NCI-H345 (cell line): ENCODE results near the gene SASH3.

Source experiments
- DNase-seq: peaks from one replicate; lab custom pipeline; 2025; lab: John Stamatoyannopoulos, UW

Gene SASH3

DNA sequence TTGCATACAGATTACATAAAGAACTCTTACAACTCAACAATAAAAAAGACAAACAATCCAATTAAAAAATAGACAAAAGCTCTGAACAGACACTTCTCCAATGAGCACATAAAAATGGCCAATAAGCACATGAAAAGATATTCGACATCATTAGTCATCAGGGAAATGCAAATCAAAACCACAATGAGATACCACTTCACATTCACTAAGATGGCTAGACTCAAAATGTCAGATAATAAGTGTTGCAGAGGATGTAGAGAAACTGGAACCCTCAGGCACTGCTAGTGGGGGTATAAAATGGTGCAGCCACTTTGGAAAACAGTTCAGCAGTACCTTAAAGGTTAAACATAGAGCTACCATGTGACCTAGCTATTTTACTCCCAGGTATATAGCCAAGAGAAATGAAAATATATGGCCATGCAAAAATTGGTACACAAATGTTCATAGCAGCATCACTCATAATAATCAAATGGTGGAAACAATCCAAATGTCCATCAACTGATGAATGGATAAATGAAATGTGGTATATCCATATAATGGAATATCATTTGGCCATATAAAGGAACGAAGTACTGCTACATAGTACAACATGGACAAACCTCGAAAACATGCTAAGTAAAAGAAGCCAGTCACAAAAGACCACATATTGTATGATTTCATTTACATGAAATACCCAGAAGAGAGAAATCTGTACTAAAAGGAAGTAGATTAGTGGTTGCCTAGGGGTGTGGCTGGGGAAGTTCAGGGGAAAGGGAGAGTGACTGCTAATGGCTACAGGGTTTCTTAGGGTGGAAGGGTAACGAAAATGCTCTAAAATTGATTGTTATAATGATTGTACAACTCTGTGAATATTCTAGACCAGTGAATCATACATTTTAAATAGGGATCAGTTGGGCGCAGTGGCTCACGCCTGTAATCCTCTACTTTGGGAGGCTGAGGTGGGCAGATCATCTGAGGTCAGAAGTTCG, 29.4 kb downstream of the SASH3 start:
- no peak for DNase-seq

DNA sequence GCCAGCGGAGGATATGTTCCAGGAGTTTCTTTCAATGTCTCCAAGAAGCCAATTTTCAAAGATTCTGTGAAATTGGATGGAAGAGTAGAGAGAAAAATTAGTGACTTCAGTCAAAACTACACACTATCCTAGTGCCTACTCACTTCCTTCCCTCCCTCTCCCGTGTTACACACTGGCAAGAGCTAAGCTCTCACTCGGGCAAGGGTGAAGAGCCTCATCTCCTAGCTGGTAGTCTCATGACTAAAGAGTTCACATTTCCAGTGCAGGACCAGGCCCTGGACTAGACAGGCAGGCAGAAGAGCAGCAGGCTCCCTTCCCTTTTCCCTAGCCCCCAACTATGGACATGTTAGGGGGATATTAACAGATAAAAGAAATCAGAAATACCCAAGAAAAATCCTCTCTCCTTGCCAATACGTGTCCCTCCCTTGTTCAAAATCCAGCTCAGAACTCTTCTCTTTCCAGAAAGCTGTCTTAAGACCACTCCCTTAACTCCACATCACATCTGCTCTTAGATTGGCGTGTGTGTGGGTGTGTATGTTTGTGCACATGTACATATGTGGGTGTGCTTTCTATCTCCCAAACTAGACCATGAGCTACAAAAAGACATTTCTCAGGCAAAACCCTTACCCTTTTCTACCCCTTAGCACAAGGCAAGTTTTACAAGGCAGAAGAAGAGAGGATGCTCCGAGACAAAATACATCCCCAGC, 34.1 kb downstream of the SASH3 start:
- no peak for DNase-seq

DNA sequence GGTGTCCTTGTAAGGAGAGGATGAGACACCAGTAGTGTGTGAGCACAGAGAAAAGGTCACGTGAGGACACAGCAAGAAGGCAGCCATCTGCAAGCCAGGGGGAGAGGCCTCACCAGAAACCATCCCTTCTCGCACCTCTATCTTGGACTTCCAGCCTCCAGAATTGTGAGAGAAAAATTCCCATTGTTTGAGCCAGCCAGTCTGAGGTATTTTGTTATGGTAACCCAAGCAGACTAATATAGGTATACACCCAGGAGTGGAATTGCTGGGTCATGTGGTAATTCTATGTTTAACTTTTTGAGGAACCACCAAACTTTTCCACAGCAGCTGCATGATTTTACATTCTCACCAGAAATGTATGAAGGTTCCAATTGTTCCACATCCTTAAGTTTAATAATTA, 38.4 kb downstream of the SASH3 start:
- no peak for DNase-seq

DNA sequence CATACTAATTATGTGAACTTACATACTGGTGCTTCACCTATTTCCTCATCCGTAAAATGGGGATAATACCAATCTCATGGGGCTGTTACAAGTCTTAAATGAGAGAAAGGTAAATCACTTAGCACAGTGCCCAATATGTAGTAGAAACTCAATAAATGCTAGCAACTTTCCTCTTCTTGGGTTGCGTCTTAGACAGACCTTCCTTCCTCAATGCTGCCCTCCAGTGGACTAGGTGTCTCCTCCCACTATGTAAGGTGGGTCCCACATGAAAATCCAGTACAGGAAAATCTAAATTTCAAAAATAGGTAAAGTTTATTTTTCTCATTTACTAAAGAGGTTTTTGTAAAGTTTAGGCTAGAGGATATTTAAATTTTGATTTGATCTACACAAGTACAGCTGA, 43.4 kb downstream of the SASH3 start:
- peak; percentile 2 for DNase-seq

DNA sequence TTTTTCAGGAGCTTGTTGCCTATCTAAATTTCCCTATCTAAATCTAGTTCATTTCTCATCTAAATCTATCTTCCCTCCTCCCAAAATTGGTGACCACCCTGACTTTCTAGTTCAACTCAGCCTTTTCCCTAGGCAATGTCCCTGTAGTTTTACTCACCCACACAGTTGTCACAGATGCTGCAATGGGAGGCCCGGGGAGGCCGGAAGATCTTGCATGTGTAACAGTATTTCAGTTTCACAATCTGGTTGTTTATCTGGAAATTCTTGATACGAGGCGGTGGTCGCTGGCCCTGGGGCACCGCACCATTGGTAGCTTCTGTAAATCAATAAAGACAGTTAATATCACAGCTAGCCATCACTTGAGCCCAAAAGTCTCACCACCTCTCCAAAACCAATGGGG, 43.8 kb downstream of the SASH3 start:
- no peak for DNase-seq

DNA sequence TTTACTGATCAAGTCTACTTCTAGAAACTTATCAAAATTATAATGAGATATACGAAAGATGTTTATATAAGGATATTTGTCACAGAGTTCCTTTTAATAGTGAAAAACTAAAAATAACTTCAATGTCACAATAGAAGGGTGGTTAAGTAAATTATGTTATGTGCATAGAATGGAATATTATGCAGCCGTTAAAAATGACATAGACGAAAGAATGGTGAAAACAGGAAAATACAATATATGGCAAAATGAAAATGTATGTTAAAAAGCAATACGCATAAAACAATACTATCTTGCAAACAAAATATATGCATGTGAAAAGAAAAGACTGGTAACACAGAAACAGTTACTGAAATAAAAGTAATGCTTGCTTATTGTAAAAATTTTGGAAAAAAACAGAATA, 44.9 kb downstream of the SASH3 start:
- no peak for DNase-seq

DNA sequence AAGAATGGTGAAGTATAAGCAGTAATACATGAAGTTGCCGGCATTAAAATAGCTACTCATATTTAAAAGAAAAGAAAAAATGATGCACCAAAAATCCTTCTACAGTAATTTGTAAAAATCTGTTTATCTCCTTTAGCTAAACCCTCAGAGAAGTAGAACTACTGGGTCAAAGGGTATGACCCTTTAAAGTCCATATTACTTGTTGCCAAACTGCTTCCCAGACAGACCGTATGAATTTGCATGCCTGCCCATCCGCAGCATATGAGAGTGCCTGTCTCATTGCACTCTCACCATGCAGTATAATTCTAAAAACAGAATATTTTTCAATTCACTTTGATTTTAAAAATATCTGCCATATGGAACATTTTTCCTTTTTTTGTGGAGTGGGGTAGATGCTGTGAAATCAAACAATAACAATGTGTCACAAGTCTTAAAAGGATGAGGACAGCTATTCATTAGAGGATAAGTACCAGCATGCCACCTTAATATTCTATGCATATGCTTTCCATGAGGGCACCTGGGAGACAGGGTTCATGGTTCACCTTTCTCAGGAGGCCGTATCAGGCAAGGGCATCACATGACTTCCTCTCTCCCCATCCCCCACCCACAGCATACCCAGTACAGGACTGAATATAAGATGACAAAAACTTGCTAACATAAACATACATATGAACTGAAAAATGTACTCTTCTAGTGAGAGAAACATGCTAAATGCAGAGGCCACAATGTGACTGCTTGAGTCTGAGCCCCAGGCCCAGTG, 46.2 kb downstream of the SASH3 start:
- DNase-seq = no peak

DNA sequence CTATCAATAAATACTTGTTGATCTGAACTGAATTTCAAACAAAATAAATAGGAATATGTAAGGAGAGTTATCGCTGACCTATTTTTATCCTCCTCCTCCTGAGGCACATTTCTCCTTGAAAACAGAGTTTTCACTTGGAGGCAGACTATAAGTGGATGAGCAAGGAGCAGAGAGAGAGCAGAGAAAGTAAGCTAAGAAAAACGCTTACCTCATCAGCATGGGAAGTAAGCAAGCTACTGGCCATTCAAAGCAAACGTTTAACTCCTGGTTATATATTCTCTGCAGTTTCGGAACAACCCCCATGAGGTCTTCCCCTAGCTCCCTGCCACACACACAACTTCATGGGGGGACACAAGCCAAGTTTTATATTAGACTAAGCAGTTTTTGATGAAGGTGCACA, 50.7 kb downstream of the SASH3 start:
- no peak for DNase-seq

DNA sequence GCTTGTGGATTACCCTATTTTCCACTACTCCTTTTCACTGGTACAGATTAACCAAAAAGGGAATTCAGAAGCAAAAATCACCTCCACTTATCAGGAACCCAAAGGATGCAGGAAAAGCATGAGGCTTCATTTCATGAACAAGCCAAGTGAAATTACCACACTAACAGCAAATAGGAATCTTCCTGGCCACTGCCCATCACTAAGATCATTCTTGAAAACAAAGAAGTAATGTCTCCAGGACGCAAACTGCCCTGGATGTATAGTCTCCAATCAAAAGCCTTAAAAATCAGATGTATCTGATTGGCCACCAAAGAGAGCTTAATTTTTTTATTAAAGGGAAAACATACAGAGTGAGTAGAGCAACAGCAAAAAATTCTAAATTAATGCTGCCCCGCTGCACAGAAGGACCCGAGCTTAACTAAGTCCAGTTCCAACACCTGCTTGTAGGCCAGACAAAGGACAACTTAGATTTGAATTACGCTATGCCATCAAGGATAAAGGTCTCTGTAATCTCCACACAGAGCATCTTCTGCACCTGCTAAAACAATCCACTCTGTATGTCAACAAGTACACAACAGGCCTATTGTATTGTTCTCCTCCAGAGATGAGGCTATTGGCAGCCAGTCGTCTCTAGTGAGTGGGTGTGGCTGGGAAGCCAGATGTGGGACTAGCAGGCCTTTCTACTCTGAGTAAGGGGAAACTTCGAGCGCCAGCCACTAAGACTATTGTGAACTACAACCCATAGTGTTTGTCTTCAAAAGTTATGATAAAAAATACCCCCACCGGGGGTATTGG, 51.5 kb downstream of the SASH3 start:
- peak; percentile 75 for DNase-seq

DNA sequence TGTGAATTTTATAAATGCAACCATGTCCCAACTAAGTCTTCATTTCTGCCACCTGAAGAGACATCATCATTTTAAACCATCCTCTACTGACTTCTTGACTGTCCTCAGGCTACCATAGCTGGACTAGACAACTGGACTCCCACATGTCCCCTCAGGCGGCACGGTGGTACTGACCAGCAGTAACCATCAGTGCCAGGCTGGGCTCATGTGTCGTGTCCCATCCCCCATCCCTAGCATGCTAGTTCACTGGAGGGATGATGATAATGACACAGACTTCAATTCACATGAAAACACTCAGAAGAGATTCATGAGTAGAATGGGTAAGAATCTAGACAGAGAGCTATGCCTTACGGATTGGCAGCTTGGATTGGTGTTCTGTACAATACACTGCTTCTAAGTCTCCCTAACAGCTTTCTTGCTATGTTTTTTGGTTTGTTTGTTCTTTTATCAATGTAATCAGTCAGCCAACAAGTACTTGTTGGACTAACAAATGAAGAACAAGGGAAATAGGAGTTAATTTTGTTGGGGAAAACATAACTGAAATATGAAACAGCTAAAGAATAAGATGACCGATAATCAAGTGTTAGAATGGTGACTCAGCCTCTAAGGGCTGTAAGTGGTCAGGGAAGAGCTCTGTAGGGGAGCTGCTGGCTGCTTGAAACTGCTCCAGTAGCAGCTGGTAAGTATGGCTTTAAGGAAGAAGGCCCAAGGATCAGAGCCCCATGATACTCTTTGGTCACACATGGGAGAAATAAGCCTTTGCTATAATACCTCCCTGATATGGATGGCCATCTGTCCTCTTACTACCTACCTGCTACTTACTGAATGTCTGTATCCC, 53.6 kb downstream of the SASH3 start:
- no peak for DNase-seq

DNA sequence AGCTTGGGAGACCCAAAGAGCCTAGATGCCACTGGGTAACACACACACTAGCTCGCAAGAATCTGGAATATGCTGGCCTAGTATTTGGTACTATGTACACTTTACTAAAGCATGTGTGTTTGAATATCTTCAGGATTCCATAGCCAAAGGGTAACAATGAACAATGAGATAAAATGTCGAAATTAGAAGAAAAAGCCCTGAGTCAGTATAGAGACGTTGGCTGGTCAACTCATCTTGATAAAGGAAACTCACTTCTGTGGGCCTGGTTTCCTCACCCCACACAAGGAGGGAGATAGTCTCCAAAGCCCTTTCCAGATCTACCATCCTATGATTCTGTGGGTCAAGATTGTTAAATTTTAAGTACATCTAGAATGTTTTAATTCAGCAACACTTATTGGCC, 57.1 kb downstream of the SASH3 start:
- DNase-seq = no peak

DNA sequence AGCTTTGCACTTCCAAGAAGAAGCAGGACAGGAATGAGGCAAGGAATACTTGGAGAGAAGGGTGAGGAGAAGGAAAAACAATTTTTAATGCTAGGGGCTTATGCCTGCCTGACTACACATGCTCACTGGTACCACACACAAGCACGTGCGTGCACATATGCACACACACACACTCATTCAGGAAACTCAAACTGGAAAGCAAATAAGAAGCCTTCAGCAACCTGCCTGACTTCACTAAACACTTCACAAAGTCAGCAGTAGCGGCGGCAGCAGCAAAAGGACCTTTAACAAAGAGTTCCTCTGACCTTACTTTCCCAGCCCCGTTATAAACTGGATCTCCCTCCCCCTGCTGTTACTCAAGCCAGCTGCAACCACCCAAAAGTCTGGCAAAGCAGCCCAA, 60.6 kb downstream of the SASH3 start:
- no peak for DNase-seq

DNA sequence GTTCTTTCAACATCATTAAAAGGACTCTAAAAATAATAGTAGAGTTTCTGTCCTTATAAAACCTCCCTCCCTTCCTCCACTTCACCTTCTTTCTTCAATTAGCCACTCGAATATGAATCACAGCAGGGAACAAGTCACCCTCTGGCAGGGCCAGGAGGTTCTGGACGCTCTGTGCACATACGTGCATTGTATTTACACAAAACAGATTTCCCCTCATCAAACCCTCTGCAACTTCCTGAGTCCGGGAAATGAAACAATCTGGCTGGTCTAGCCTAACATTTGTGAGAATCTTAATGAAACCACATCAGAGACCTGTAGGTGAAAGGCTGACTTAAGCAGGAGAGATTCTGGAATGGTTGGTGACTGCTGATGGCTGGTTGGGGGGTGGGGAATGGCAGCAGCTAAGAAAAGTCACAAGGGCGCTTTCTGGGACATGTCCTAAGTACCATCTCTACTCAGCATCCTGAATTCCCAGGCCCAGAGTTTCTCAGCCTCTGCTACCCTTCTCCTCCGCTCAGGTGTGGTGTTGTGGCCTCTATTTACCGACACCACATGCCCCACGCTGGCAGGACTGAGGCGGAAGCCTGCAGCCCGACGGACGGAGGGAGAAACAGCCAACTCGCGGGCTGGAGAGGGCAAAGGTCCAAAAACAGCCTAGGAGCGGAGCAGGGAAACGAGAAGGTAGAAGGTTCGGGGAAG, 62.9 kb downstream of the SASH3 start:
- no peak for DNase-seq

DNA sequence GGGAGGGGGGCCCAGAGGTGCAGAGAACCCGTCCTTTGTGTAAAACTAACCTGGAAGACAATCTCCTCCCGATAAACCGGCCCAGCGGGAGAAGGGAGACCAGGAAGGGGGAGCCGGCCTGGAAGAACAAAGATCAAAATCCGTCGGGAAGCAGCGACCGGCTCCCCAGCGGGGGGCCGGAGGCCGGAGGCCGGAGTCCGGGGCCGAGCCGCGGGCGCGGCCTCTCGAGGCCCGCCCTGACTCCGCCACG, 63.4 kb downstream of the SASH3 start:
- no peak for DNase-seq

DNA sequence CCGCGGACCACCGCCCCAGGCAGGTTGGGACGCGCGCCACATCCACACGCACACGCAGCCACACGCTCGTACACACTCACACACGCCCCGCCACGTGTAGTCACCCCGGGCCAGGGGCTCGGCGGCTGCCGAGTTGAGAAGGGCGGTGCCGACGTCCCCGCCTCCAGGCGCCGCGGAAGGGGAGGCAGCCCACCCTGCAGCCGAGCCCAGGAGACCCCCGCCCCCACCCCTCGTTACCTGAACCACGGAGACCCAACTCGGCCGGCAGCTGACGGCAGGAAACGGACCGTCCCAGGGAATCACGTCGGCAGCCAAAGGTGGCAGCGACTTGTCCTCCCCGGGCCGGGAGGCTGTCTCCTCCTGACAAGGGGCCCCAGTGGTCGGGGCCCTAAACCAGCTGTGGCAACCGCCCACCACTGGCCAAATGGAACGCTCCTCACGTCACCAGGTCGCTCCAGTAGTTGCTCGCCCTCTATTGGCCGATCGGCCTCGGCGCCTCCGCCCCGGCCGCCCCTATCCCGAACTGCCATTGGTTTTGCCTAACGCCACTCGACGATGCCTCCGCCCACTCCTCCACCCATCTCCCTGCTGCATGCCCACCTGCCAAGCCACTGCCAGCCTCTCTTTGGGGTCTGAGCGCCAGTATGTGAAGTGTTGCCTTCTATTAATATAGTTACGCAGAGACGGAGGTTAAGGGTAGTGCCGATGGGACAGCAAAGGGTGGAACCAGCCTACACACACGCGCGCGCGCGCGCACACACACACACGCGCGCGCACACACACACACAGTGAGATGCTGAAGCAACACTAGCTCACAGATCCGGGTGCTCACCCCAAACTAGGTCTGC, 63.9 kb downstream of the SASH3 start, which contains the start of gene ZDHHC9:
ZDHHC9 (minus strand) TSS at position 428 of the 848 bp plus-strand sequence. CDS start 1,941 bp downstream, outside the sequence.
- peak; percentile 89 for DNase-seq
